Kidney (tissue), 14 donors: ENCODE measurements around the gene TPPP3. TPM values are rescaled to one million over a fixed set of nuclear protein-coding genes. Genes with fewer than 3 reads are reported as not detected.
"Not testable (repeated sequence)": the region's sequence is repeated elsewhere in the genome, so short reads cannot be mapped to it uniquely, and the experiment has no call there.

Source experiments
- DNase-seq, 5 donors: peaks; one replicate each; pipeline ENCODE4 v3.0.0-alpha.2; 2013 to 2020
- FAIRE-seq: peaks from 2 replicates; lab custom pipeline; 2012; peaks lifted over from hg19 to GRCh38; lab: Jason Lieb, UNC
- H3K27ac ChIP-seq, 2 donors: one replicate each; pipeline ENCODE4 v1.7.0; 2013; ENCODE audit warnings: low read depth in 2 of 2, low read length in 2 of 2, inconsistent platforms in 1 of 2
- H3K27me3 ChIP-seq: one replicate; pipeline ENCODE4 v1.7.1; 2013; ENCODE audit warnings: low read length, inconsistent platforms; ENCODE audit not compliant: control insufficient read depth, insufficient read depth
- H3K36me3 ChIP-seq, 3 donors: one replicate each; pipeline versions ENCODE4 v1.7.0 to v1.7.1; 2013; ENCODE audit warnings: low read length in 3 of 3, control low read depth in 1 of 3, inconsistent platforms in 1 of 3; ENCODE audit not compliant: insufficient read depth in 3 of 3, control insufficient read depth in 2 of 3
- H3K4me1 ChIP-seq, 3 donors: one replicate each; pipeline versions ENCODE4 v1.7.0 to v1.7.1; 2013; ENCODE audit warnings: low read length in 3 of 3, inconsistent platforms in 1 of 3, low read depth in 1 of 3; ENCODE audit not compliant: control insufficient read depth in 2 of 3, insufficient read depth in 2 of 3
- H3K4me3 ChIP-seq, 3 donors: one replicate each; pipeline versions ENCODE4 v1.7.0 to v1.8.1; 2013; ENCODE audit warnings: low read length in 3 of 3, control low read depth in 1 of 3, inconsistent platforms in 1 of 3
- H3K9ac ChIP-seq, 3 donors: one replicate each; pipeline versions ENCODE4 v1.7.0 to v1.7.1; 2013; ENCODE audit warnings: low read length in 3 of 3, control low read depth in 1 of 3, inconsistent platforms in 1 of 3
- H3K9me3 ChIP-seq, 3 donors: one replicate each; pipeline versions ENCODE4 v1.7.0 to v1.7.1; 2013; ENCODE audit warnings: low read length in 3 of 3, control low read depth in 1 of 3, inconsistent platforms in 1 of 3; ENCODE audit not compliant: control insufficient read depth in 2 of 3, insufficient read depth in 1 of 3
- intact Hi-C: fragments of 100-400 bp; cut with DNase I; formaldehyde crosslinking; loops from one replicate; pipeline ENCODE4 v1.11.1; 2022
- polyA plus RNA-seq: library from polyadenylated mRNA; stranded (reverse); fragments of 350-450 nt; fragmentation: Illumina TruSeq; extraction: RNeasy Lipid Tissue Mini Kit (QIAGEN cat#74804); gene quantifications from one replicate; pipeline ENCODE4 v1.2.3, GENCODE V29; 2014; ENCODE audit warnings: low read depth, low replicate concordance; ENCODE audit not compliant: insufficient read depth
- total RNA-seq: library from RNA; stranded (reverse); fragmentation: NEBNext Ultra II Directional; extraction: Animal tissue kit (Norgen Biotek cat#: 25700); gene quantifications from one replicate; pipeline ENCODE4 v1.2.1, GENCODE V29; 2021
- TF ChIP-seq, protein P1 (sequence below): IDR thresholded peaks from 3 replicates; pipeline ENCODE4 v1.5.1; 2012; ENCODE audit warnings: mild to moderate bottlenecking, moderate library complexity, borderline replicate concordance; ENCODE audit not compliant: insufficient read depth; ENCODE audit errors: extremely low read depth
- donor health status: control.
- donor health status: control.
- donor health status: control.
- donor health status: control.
- donor health status: control.
- donor health status: DM: yes; HTN: yes; CAD: no.
- donor health status: Normal renal cell carcinoma (clear cell type).

The TPPP3 gene
- total and polyA plus RNA-seq, 2 donors from 2014 or later, result 8.2 to 108 TPM

DNA sequence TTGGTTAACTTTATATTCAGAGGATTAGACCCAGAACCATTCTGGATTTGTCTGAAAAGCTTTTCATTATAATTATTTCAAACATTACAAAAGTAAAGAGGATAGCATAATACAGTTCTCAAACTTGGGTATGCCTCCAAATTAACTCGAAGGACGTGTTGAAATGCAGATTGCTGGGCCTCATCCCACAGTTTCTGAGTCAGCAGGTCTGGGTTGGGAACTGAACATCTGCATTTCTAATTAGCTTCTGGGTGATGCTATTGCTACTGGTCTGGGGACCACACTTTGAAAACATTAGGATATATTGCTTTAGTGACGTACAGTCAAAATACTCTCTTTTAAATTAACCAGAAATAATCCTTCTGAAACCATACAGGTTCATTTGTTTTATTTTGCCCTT lies 10.0 kb downstream of the TPPP3 start:
- DNase-seq (no peak), FAIRE-seq (no peak)
- Histone ChIP-seq H3K9me3 (no peaks in the 10 kb centered on the region), H3K36me3 (no peaks in the 10 kb centered on the region), H3K27ac (no peak overlapping the region), H3K4me1 (no peaks in the 10 kb centered on the region), H3K27me3 (no peaks in the 10 kb centered on the region), H3K4me3 (no peak overlapping the region), H3K9ac (no peak overlapping the region)
- TF ChIP-seq, protein P1, sequence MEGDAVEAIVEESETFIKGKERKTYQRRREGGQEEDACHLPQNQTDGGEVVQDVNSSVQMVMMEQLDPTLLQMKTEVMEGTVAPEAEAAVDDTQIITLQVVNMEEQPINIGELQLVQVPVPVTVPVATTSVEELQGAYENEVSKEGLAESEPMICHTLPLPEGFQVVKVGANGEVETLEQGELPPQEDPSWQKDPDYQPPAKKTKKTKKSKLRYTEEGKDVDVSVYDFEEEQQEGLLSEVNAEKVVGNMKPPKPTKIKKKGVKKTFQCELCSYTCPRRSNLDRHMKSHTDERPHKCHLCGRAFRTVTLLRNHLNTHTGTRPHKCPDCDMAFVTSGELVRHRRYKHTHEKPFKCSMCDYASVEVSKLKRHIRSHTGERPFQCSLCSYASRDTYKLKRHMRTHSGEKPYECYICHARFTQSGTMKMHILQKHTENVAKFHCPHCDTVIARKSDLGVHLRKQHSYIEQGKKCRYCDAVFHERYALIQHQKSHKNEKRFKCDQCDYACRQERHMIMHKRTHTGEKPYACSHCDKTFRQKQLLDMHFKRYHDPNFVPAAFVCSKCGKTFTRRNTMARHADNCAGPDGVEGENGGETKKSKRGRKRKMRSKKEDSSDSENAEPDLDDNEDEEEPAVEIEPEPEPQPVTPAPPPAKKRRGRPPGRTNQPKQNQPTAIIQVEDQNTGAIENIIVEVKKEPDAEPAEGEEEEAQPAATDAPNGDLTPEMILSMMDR, result no peak
- intact Hi-C loops, result no loop called here

DNA sequence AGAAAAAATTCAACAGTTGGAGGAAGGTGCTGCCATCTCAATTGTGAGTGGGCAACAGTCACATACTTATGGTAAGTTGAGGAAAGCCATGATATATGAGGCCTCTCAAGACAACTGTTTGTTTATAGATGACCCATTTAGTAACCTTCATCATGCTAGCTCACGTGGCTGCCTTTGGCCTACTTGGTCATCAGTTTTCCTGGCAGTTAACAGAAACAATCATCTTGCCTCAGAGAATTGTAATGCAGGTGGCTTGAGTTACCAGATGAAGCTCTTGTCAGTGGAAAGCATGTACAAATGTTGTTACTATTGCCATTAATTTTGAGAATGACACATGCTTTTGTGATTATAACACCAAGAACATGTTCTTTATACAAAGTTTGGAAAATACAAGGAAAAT lies 14.7 kb downstream of the TPPP3 start:
- intact Hi-C loops, result no loop called here
- TF ChIP-seq, protein P1, result no peak
- H3K9me3 ChIP-seq, result no peaks in the 10 kb centered on the region
- no peaks in the 10 kb centered on the region for H3K36me3 ChIP-seq
- FAIRE-seq, result no peak
- H3K27me3 ChIP-seq, result no peaks in the 10 kb centered on the region
- no peak overlapping the region for H3K4me3 ChIP-seq
- H3K27ac ChIP-seq, result no peak overlapping the region
- no peak for DNase-seq
- no peak overlapping the region for H3K9ac ChIP-seq
- H3K4me1 ChIP-seq, result no peaks in the 10 kb centered on the region

DNA sequence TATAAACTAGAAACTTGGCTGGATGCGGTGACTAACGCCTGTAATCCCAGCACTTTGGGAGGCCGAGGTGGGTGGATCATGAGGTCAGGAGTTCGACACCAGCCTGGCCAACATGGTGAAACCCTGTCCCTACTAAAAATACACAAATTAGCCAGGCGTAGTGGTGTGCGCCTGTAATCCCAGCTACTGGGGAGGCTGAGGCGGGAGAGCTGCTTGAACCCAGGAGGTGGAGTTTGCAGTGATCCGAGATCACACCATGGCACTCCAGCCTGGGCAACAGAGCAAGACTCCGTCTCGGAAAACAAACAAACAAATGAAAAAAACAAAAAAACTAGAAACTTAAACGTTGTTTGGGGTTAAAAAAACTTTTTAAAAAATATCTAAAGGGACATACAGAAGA lies 17.3 kb downstream of the TPPP3 start:
- H3K27me3 ChIP-seq, H3K36me3 ChIP-seq, H3K9me3 ChIP-seq, intact Hi-C loops, DNase-seq, FAIRE-seq, H3K27ac ChIP-seq, H3K9ac ChIP-seq, H3K4me1 ChIP-seq, H3K4me3 ChIP-seq: not testable (repeated sequence)

DNA sequence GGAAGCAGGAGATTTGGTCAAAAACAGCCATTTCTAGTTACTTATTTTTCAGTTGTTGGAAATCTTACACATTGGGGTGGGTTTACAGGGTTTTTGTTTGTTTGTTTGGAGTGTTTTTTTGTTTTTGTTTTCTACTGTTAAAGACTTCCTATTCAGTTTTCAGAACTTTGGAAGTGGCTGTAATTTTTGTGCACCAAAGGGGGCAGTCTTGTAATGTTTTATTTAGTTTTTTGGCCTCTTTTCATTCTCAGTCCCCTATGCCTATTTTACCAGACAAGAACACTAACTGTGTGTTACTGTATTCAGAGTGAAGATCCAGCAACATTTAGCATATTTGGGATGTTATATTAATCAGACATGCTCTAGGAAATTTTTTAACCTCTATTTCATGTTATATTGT lies 20.6 kb downstream of the TPPP3 start:
- Histone ChIP-seq H3K27me3 (no peaks in the 10 kb centered on the region), H3K4me3 (no peak overlapping the region), H3K9me3 (no peaks in the 10 kb centered on the region), H3K36me3 (no peaks in the 10 kb centered on the region), H3K27ac (no peak overlapping the region), H3K4me1 (no peaks in the 10 kb centered on the region), H3K9ac (no peak overlapping the region)
- TF ChIP-seq, protein P1, result peak; percentile 39
- FAIRE-seq, result no peak
- intact Hi-C loops, result no loop called here
- peak in 1 of 5 donors; percentile 50 for DNase-seq
